ENCODE results near the gene PCBD1.

Gene PCBD1

GRCh38 chr10:70849582-70850016 lies 38.8 kb downstream of the PCBD1 start:
- no peak for TF ChIP-seq CTCF (IDR thresholded peaks at IDR 0.05; ENCODE audit: control insufficient read depth, insufficient read depth, low read depth, low read length, missing control alignments)
- no peak overlapping the region for H3K4me3 ChIP-seq (ENCODE audit: control insufficient read depth, low read depth, low read length)
- peak; percentile 40 for DNase-seq (ENCODE audit: low read depth)

- TF ChIP-seq CTCF (IDR thresholded peaks at IDR 0.05; ENCODE audit: control insufficient read depth, insufficient read depth, low read depth, low read length, missing control alignments), result no peak
- no peak overlapping the region for H3K4me3 ChIP-seq (ENCODE audit: control insufficient read depth, low read depth, low read length)
- DNase-seq (ENCODE audit: low read depth), result no peak
These were observed 40.6 kb downstream of the PCBD1 start for GRCh38 chr10:70847659-70848360.

GRCh38 chr10:70846795-70847194 lies 41.6 kb downstream of the PCBD1 start:
- DNase-seq (ENCODE audit: low read depth), result no peak
- TF ChIP-seq CTCF (IDR thresholded peaks at IDR 0.05; ENCODE audit: control insufficient read depth, insufficient read depth, low read depth, low read length, missing control alignments), result no peak
- H3K4me3 ChIP-seq (ENCODE audit: control insufficient read depth, low read depth, low read length), result no peak overlapping the region

GRCh38 chr10:70845816-70846215 lies 42.5 kb downstream of the PCBD1 start:
- TF ChIP-seq CTCF (IDR thresholded peaks at IDR 0.05; ENCODE audit: control insufficient read depth, insufficient read depth, low read depth, low read length, missing control alignments), result no peak
- no peak overlapping the region for H3K4me3 ChIP-seq (ENCODE audit: control insufficient read depth, low read depth, low read length)
- DNase-seq (ENCODE audit: low read depth), result no peak

- TF ChIP-seq CTCF (IDR thresholded peaks at IDR 0.05; ENCODE audit: control insufficient read depth, insufficient read depth, low read depth, low read length, missing control alignments), result no peak
- no peak overlapping the region for H3K4me3 ChIP-seq (ENCODE audit: control insufficient read depth, low read depth, low read length)
- DNase-seq (ENCODE audit: low read depth), result no peak
These were observed 43.1 kb downstream of the PCBD1 start for GRCh38 chr10:70845256-70845655.

DNA sequence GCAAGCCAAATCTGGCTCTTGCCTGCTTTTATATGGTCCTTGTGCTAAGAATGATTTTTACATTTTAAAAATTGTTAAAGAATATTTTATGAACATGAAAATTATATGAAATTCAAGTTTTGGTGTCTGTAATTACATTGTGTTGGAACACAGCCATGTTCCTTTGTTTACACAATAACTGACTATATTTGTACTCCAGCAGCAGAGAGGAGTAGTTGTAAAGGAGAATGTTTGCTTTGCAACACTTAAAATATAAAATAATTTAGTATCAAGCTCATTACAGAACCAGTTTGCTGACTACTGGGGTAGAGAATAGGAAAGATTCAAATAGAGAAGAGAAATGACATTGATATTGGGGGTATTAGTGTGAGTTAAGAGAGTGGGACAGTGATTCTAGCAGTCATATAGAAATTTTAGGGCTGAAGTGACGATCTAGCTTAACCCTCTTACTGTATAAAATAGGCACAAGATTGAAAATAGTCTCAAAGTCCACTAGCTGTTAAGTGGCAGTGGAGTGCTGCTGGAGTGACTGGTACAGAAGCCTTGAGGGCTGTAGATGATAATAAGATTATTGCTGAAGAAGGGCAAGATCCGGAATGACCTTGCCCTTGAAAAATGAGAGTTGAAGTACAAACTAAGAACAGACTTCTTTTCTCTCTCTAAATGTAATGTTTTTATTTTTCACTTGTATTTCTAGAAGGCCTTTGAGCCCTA lies 44.4 kb downstream of the PCBD1 start:
- DNase-seq (ENCODE audit: low read depth), result no peak
- no peak for TF ChIP-seq CTCF (IDR thresholded peaks at IDR 0.05; ENCODE audit: control insufficient read depth, insufficient read depth, low read depth, low read length, missing control alignments)
- H3K4me3 ChIP-seq (ENCODE audit: control insufficient read depth, low read depth, low read length), result no peak overlapping the region
